ENCODE measurements around the gene PIGBOS1.

PIGBOS1 gene

GRCh38 chr15:55327387-55327786 lies 8.5 kb upstream of the PIGBOS1 start:
- no peak overlapping the region for H2BK5ac ChIP-seq (ENCODE audit: low read length)
- H3K14ac ChIP-seq (ENCODE audit: low read length) = no peak overlapping the region
- H3K9me3 ChIP-seq (replicated peaks in 1 of 2; ENCODE audit: control insufficient read depth in 2 of 2, insufficient read depth in 1 of 2, low read depth in 1 of 2, low read length in 2 of 2) = no peaks in the 10 kb centered on the region
- WGBS, 2 donors (ENCODE audit: extremely low coverage in 2 of 2, insufficient read length in 2 of 2, insufficient replicate concordance in 1 of 2) = no CpG with 5 or more reads among the region's 1 CpG
- no peak overlapping the region for H3K4ac ChIP-seq (ENCODE audit: low read length)
- no peaks in the 10 kb centered on the region for H3K36me3 ChIP-seq (replicated peaks in 1 of 2; ENCODE audit: control insufficient read depth in 2 of 2, insufficient read depth in 2 of 2, low read length in 2 of 2)
- H4K8ac ChIP-seq (ENCODE audit: low read depth, low read length) = no peak overlapping the region
- H3K4me1 ChIP-seq (ENCODE audit: control insufficient read depth in 2 of 2, insufficient read depth in 1 of 2, low read depth in 1 of 2, low read length in 2 of 2) = peaks cover 1 to 2% of the 10 kb centered on the region in 2 donors
- no peak overlapping the region for H3K4me3 ChIP-seq (ENCODE audit: low read length in 2 of 2)
- no peak overlapping the region for H2BK15ac ChIP-seq (ENCODE audit: low read length)
- H3K9ac ChIP-seq (ENCODE audit: low read depth, low read length, poor library complexity) = no peak overlapping the region
- H2BK12ac ChIP-seq (ENCODE audit: low read length) = no peak overlapping the region
- H3K18ac ChIP-seq (ENCODE audit: low read length) = no peak overlapping the region
- H2AFZ ChIP-seq (ENCODE audit: low read length) = no peak overlapping the region
- H3K4me2 ChIP-seq (ENCODE audit: insufficient read depth, low read length, poor library complexity, severe bottlenecking) = no peak overlapping the region
- H2BK120ac ChIP-seq (ENCODE audit: low read depth, low read length) = no peak overlapping the region
- no peak overlapping the region for H4K91ac ChIP-seq (ENCODE audit: low read depth, low read length, poor library complexity)
- H3K23ac ChIP-seq (ENCODE audit: low read depth, low read length, poor library complexity) = no peak overlapping the region
- H3K79me1 ChIP-seq (ENCODE audit: low read depth, low read length) = no peaks in the 10 kb centered on the region
- no peak overlapping the region for H3K27ac ChIP-seq (replicated peaks; ENCODE audit: low read length)
- no peaks in the 10 kb centered on the region for H3K27me3 ChIP-seq (ENCODE audit: control insufficient read depth in 3 of 3, insufficient read depth in 3 of 3, low read depth in 1 of 3, low read length in 3 of 3)
- H2AK5ac ChIP-seq (ENCODE audit: low read depth, low read length) = no peak overlapping the region
- no peak for DNase-seq (ENCODE audit: low spot score)

- H2BK15ac ChIP-seq (ENCODE audit: low read length) = no peak overlapping the region
- H2BK120ac ChIP-seq (ENCODE audit: low read depth, low read length) = no peak overlapping the region
- no peak overlapping the region for H2BK12ac ChIP-seq (ENCODE audit: low read length)
- H3K4me3 ChIP-seq (ENCODE audit: low read length in 2 of 2) = no peak overlapping the region
- no peak overlapping the region for H4K91ac ChIP-seq (ENCODE audit: low read depth, low read length, poor library complexity)
- WGBS, 2 donors (ENCODE audit: extremely low coverage in 2 of 2, insufficient read length in 2 of 2, insufficient replicate concordance in 1 of 2) = no CpG with 5 or more reads among the region's 5 CpGs
- no peak overlapping the region for H4K8ac ChIP-seq (ENCODE audit: low read depth, low read length)
- H3K4me2 ChIP-seq (ENCODE audit: insufficient read depth, low read length, poor library complexity, severe bottlenecking) = no peak overlapping the region
- H3K9ac ChIP-seq (ENCODE audit: low read depth, low read length, poor library complexity) = no peak overlapping the region
- no peak overlapping the region for H3K27ac ChIP-seq (replicated peaks; ENCODE audit: low read length)
- no peak overlapping the region for H3K4ac ChIP-seq (ENCODE audit: low read length)
- H3K23ac ChIP-seq (ENCODE audit: low read depth, low read length, poor library complexity) = no peak overlapping the region
- H2AFZ ChIP-seq (ENCODE audit: low read length) = no peak overlapping the region
- no peak overlapping the region for H3K18ac ChIP-seq (ENCODE audit: low read length)
- DNase-seq (ENCODE audit: low spot score) = no peak
- H2AK5ac ChIP-seq (ENCODE audit: low read depth, low read length) = no peak overlapping the region
- H3K36me3 ChIP-seq (replicated peaks in 1 of 2; ENCODE audit: control insufficient read depth in 2 of 2, insufficient read depth in 2 of 2, low read length in 2 of 2) = no peaks in the 10 kb centered on the region
- H3K9me3 ChIP-seq (replicated peaks in 1 of 2; ENCODE audit: control insufficient read depth in 2 of 2, insufficient read depth in 1 of 2, low read depth in 1 of 2, low read length in 2 of 2) = no peaks in the 10 kb centered on the region
- H3K27me3 ChIP-seq (ENCODE audit: control insufficient read depth in 3 of 3, insufficient read depth in 3 of 3, low read depth in 1 of 3, low read length in 3 of 3) = no peaks in the 10 kb centered on the region
- H3K4me1 ChIP-seq (ENCODE audit: control insufficient read depth in 2 of 2, insufficient read depth in 1 of 2, low read depth in 1 of 2, low read length in 2 of 2) = peaks cover 2% of the 10 kb centered on the region in 2 donors
- no peak overlapping the region for H2BK5ac ChIP-seq (ENCODE audit: low read length)
- H3K79me1 ChIP-seq (ENCODE audit: low read depth, low read length) = peaks cover 2% of the 10 kb centered on the region
- H3K14ac ChIP-seq (ENCODE audit: low read length) = no peak overlapping the region
Measured at GRCh38 chr15:55322467-55322866, 3.5 kb upstream of the PIGBOS1 start.

GRCh38 chr15:55320963-55321362 lies 2.0 kb upstream of the PIGBOS1 start:
- no peak overlapping the region for H3K4me2 ChIP-seq (ENCODE audit: insufficient read depth, low read length, poor library complexity, severe bottlenecking)
- H3K18ac ChIP-seq (ENCODE audit: low read length) = no peak overlapping the region
- H3K36me3 ChIP-seq (replicated peaks in 1 of 2; ENCODE audit: control insufficient read depth in 2 of 2, insufficient read depth in 2 of 2, low read length in 2 of 2) = no peaks in the 10 kb centered on the region
- H2BK120ac ChIP-seq (ENCODE audit: low read depth, low read length) = no peak overlapping the region
- DNase-seq (ENCODE audit: low spot score) = no peak
- H3K4me3 ChIP-seq (ENCODE audit: low read length in 2 of 2) = no peak overlapping the region
- no peak overlapping the region for H3K27ac ChIP-seq (replicated peaks; ENCODE audit: low read length)
- WGBS, 2 donors (ENCODE audit: extremely low coverage in 2 of 2, insufficient read length in 2 of 2, insufficient replicate concordance in 1 of 2) = no CpG with 5 or more reads among the region's 1 CpG
- H2BK15ac ChIP-seq (ENCODE audit: low read length) = no peak overlapping the region
- H3K4me1 ChIP-seq (ENCODE audit: control insufficient read depth in 2 of 2, insufficient read depth in 1 of 2, low read depth in 1 of 2, low read length in 2 of 2) = peaks cover 2% of the 10 kb centered on the region in 2 donors
- H2BK12ac ChIP-seq (ENCODE audit: low read length) = no peak overlapping the region
- no peak overlapping the region for H4K8ac ChIP-seq (ENCODE audit: low read depth, low read length)
- H2BK5ac ChIP-seq (ENCODE audit: low read length) = no peak overlapping the region
- peaks cover 4% of the 10 kb centered on the region for H3K79me1 ChIP-seq (ENCODE audit: low read depth, low read length)
- no peak overlapping the region for H3K9ac ChIP-seq (ENCODE audit: low read depth, low read length, poor library complexity)
- no peak overlapping the region for H4K91ac ChIP-seq (ENCODE audit: low read depth, low read length, poor library complexity)
- no peaks in the 10 kb centered on the region for H3K27me3 ChIP-seq (ENCODE audit: control insufficient read depth in 3 of 3, insufficient read depth in 3 of 3, low read depth in 1 of 3, low read length in 3 of 3)
- H3K23ac ChIP-seq (ENCODE audit: low read depth, low read length, poor library complexity) = no peak overlapping the region
- no peak overlapping the region for H3K14ac ChIP-seq (ENCODE audit: low read length)
- H3K9me3 ChIP-seq (replicated peaks in 1 of 2; ENCODE audit: control insufficient read depth in 2 of 2, insufficient read depth in 1 of 2, low read depth in 1 of 2, low read length in 2 of 2) = no peaks in the 10 kb centered on the region
- no peak overlapping the region for H2AK5ac ChIP-seq (ENCODE audit: low read depth, low read length)
- no peak overlapping the region for H3K4ac ChIP-seq (ENCODE audit: low read length)
- no peak overlapping the region for H2AFZ ChIP-seq (ENCODE audit: low read length)

GRCh38 chr15:55320238-55320550 lies 1.3 kb upstream of the PIGBOS1 start:
- Histone ChIP-seq H3K27me3 (ENCODE audit: control insufficient read depth in 3 of 3, insufficient read depth in 3 of 3, low read depth in 1 of 3, low read length in 3 of 3) (no peaks in the 10 kb centered on the region), H3K4me1 (ENCODE audit: control insufficient read depth in 2 of 2, insufficient read depth in 1 of 2, low read depth in 1 of 2, low read length in 2 of 2) (peaks cover 2% of the 10 kb centered on the region in 2 donors), H3K9me3 (replicated peaks in 1 of 2; ENCODE audit: control insufficient read depth in 2 of 2, insufficient read depth in 1 of 2, low read depth in 1 of 2, low read length in 2 of 2) (no peaks in the 10 kb centered on the region), H4K91ac (ENCODE audit: low read depth, low read length, poor library complexity) (no peak overlapping the region), H2BK12ac (ENCODE audit: low read length) (no peak overlapping the region), H2AK5ac (ENCODE audit: low read depth, low read length) (no peak overlapping the region), H4K8ac (ENCODE audit: low read depth, low read length) (no peak overlapping the region), H3K79me1 (ENCODE audit: low read depth, low read length) (peaks cover 4% of the 10 kb centered on the region), H2AFZ (ENCODE audit: low read length) (no peak overlapping the region), H3K14ac (ENCODE audit: low read length) (no peak overlapping the region), H3K4me3 (ENCODE audit: low read length in 2 of 2) (no peak overlapping the region), H3K36me3 (replicated peaks in 1 of 2; ENCODE audit: control insufficient read depth in 2 of 2, insufficient read depth in 2 of 2, low read length in 2 of 2) (no peaks in the 10 kb centered on the region), H2BK15ac (ENCODE audit: low read length) (no peak overlapping the region), H3K4me2 (ENCODE audit: insufficient read depth, low read length, poor library complexity, severe bottlenecking) (no peak overlapping the region), H3K18ac (ENCODE audit: low read length) (no peak overlapping the region), H3K4ac (ENCODE audit: low read length) (no peak overlapping the region), H3K27ac (replicated peaks; ENCODE audit: low read length) (no peak overlapping the region), H2BK120ac (ENCODE audit: low read depth, low read length) (no peak overlapping the region), H3K9ac (ENCODE audit: low read depth, low read length, poor library complexity) (no peak overlapping the region), H3K23ac (ENCODE audit: low read depth, low read length, poor library complexity) (no peak overlapping the region), H2BK5ac (ENCODE audit: low read length) (no peak overlapping the region)
- WGBS, 2 donors (ENCODE audit: extremely low coverage in 2 of 2, insufficient read length in 2 of 2, insufficient replicate concordance in 1 of 2) = no CpG with 5 or more reads among the region's 2 CpGs
- no peak for DNase-seq (ENCODE audit: low spot score)

Measured in neuronal stem cell (in vitro differentiated cells).